WTC11 (cell line): Measurements from ENCODE around the gene S1PR1. TPM values are rescaled to one million over a fixed set of nuclear protein-coding genes. Genes with fewer than 3 reads are reported as not detected.

Experiments used
- ATAC-seq: fragments of 200-7000 bp; cut with Tn5 transposase; 2 replicates; pipeline ENCODE4 v1.10.0; 2021; ENCODE audit warnings: mild to moderate bottlenecking, moderate library complexity
- CTCF ChIA-PET: fragments of 300-600 bp; sonication (Branson Sonifier 250); formaldehyde crosslinking; loops from one replicate; lab custom pipeline; 2021; ENCODE audit warnings: antibody characterized with exemption; lab: Charles Lee
- POLR2A ChIA-PET: fragments of 350-600 bp; sonication (Branson Sonifier 250); formaldehyde crosslinking; loops from one replicate; lab custom pipeline; 2021; ENCODE audit warnings: antibody characterized with exemption; lab: Charles Lee
- DNase-seq: peaks from one replicate; pipeline ENCODE4 v3.0.0; 2021; ENCODE audit warnings: low spot score
- H3K27ac Mint-ChIP-seq: 2 replicates; pipeline ENCODE4 v1.8.0; 2021; ENCODE audit warnings: mixed read lengths
- H3K27me3 Mint-ChIP-seq: 2 replicates; pipeline ENCODE4 v1.8.0; 2021; ENCODE audit warnings: low read depth, mild to moderate bottlenecking, moderate library complexity, mixed read lengths
- H3K36me3 Mint-ChIP-seq: 2 replicates; pipeline ENCODE4 v1.8.0; 2021; ENCODE audit warnings: mixed read lengths
- H3K4me1 Mint-ChIP-seq: 2 replicates; pipeline ENCODE4 v1.8.0; 2022; ENCODE audit warnings: mixed read lengths
- H3K4me3 Mint-ChIP-seq: 2 replicates; pipeline ENCODE4 v1.8.0; 2021; ENCODE audit warnings: mild to moderate bottlenecking, moderate library complexity, mixed read lengths
- H3K9me3 Mint-ChIP-seq: 2 replicates; pipeline ENCODE4 v1.8.0; 2021; ENCODE audit warnings: mixed read lengths
- ATF6 ChIP-seq: sonication (generic); formaldehyde crosslinking; IDR thresholded peaks from 2 replicates; pipeline ENCODE4 v1.8.1; 2023; ENCODE audit warnings: mild to moderate bottlenecking, missing genetic modification reagents
- CBFB ChIP-seq: sonication (generic); formaldehyde crosslinking; IDR thresholded peaks from 2 replicates; pipeline ENCODE4 v1.8.1; 2022; ENCODE audit warnings: mild to moderate bottlenecking, low read depth, missing genetic modification reagents
- CREM ChIP-seq: sonication (generic); formaldehyde crosslinking; IDR thresholded peaks from 2 replicates; pipeline ENCODE4 v1.8.1; 2022; ENCODE audit warnings: mild to moderate bottlenecking, missing genetic modification reagents, moderate library complexity
- E2F5 ChIP-seq: sonication (generic); formaldehyde crosslinking; IDR thresholded peaks from 2 replicates; pipeline ENCODE4 v1.8.1; 2022; ENCODE audit warnings: mild to moderate bottlenecking, moderate library complexity, missing genetic modification reagents
- FOXJ3 ChIP-seq: sonication (generic); formaldehyde crosslinking; IDR thresholded peaks from 2 replicates; pipeline ENCODE4 v1.9.0; 2021; ENCODE audit warnings: missing genetic modification reagents, mild to moderate bottlenecking, borderline replicate concordance
- FOXP1 ChIP-seq: sonication (generic); formaldehyde crosslinking; IDR thresholded peaks from 2 replicates; pipeline ENCODE4 v1.8.0; 2022; ENCODE audit warnings: missing genetic modification reagents, mild to moderate bottlenecking, moderate library complexity, borderline replicate concordance
- FOXP4 ChIP-seq: sonication (generic); formaldehyde crosslinking; IDR thresholded peaks from 2 replicates; pipeline ENCODE4 v1.8.0; 2022; ENCODE audit warnings: mild to moderate bottlenecking, missing genetic modification reagents
- HMGXB4 ChIP-seq: sonication (generic); formaldehyde crosslinking; IDR thresholded peaks from 2 replicates; pipeline ENCODE4 v1.8.1; 2023; ENCODE audit warnings: mild to moderate bottlenecking, moderate library complexity, missing genetic modification reagents
- JUN ChIP-seq: sonication (generic); formaldehyde crosslinking; IDR thresholded peaks from 2 replicates; pipeline ENCODE4 v1.8.0; 2023; ENCODE audit warnings: mild to moderate bottlenecking, missing genetic modification reagents
- MXD4 ChIP-seq: fragments of 250-450 bp; sonication (Bioruptor Pico); IDR thresholded peaks from 2 replicates; pipeline ENCODE4 v1.8.0; 2021; ENCODE audit warnings: mild to moderate bottlenecking, moderate library complexity, borderline replicate concordance
- MYBL2 ChIP-seq: sonication (generic); formaldehyde crosslinking; IDR thresholded peaks from 2 replicates; pipeline ENCODE4 v1.8.1; 2023; ENCODE audit warnings: mild to moderate bottlenecking, moderate library complexity, missing genetic modification reagents
- NFYB ChIP-seq: sonication (generic); formaldehyde crosslinking; conservative IDR thresholded peaks from 2 replicates; pipeline ENCODE4 v1.8.0; 2022; ENCODE audit warnings: low read depth, missing genetic modification reagents
- OVOL2 ChIP-seq: fragments of 250-450 bp; sonication (Bioruptor Pico); IDR thresholded peaks from 2 replicates; pipeline ENCODE4 v1.9.0; 2021; ENCODE audit warnings: mild to moderate bottlenecking, borderline replicate concordance
- RELA ChIP-seq: sonication (generic); formaldehyde crosslinking; IDR thresholded peaks from 2 replicates; pipeline ENCODE4 v1.8.1; 2022; ENCODE audit warnings: missing genetic modification reagents, mild to moderate bottlenecking, borderline replicate concordance
- SMAD4 ChIP-seq: sonication (generic); formaldehyde crosslinking; IDR thresholded peaks from 2 replicates; pipeline ENCODE4 v1.8.0; 2022; ENCODE audit warnings: mild to moderate bottlenecking, missing genetic modification reagents
- TEAD1 ChIP-seq: sonication (generic); formaldehyde crosslinking; IDR thresholded peaks from 2 replicates; pipeline ENCODE4 v1.8.0; 2022; ENCODE audit warnings: mild to moderate bottlenecking, missing genetic modification reagents
- TEAD4 ChIP-seq: sonication (generic); formaldehyde crosslinking; IDR thresholded peaks from 2 replicates; pipeline ENCODE4 v1.8.0; 2022; ENCODE audit warnings: mild to moderate bottlenecking, missing genetic modification reagents
- ZBTB21 ChIP-seq: sonication (generic); formaldehyde crosslinking; IDR thresholded peaks from 2 replicates; pipeline ENCODE4 v1.8.1; 2023; ENCODE audit warnings: mild to moderate bottlenecking, missing genetic modification reagents, borderline replicate concordance
- ZNF416 ChIP-seq: fragments of 250-450 bp; sonication (Bioruptor Pico); IDR thresholded peaks from 2 replicates; pipeline ENCODE4 v1.9.0; 2021; ENCODE audit warnings: mild to moderate bottlenecking, inconsistent platforms
- total RNA-seq: library from RNA; stranded (reverse); gene quantifications from 3 replicates; pipeline ENCODE4 v1.2.3, GENCODE V29; 2021
- TF ChIP-seq, protein P1 (sequence below): sonication (generic); formaldehyde crosslinking; IDR thresholded peaks from 2 replicates; pipeline ENCODE4 v1.8.1; 2022; ENCODE audit warnings: mild to moderate bottlenecking, missing genetic modification reagents, moderate library complexity, borderline replicate concordance
- TF ChIP-seq, protein P2 (sequence below): sonication (generic); formaldehyde crosslinking; IDR thresholded peaks from 2 replicates; pipeline ENCODE4 v1.8.0; 2022; ENCODE audit warnings: mild to moderate bottlenecking, missing genetic modification reagents
- TF ChIP-seq, protein P3 (sequence below): fragments of 200-600 bp; IDR thresholded peaks from 2 replicates; pipeline ENCODE4 v1.8.0; 2022; ENCODE audit warnings: antibody characterized with exemption

Gene S1PR1
- total RNA-seq, 1 experiment from 2014 or later = 3.2 TPM

- Mint-ChIP-seq H3K36me3 (peaks cover 2% of the 10 kb centered on the region), H3K27ac (no peak overlapping the region), H3K4me1 (no peaks in the 10 kb centered on the region; the same call in 1 of the 2 replicates), H3K27me3 (no peaks in the 10 kb centered on the region), H3K9me3 (no peaks in the 10 kb centered on the region), H3K4me3 (no peak overlapping the region)
- POLR2A ChIA-PET = no interaction called here
- CTCF ChIA-PET = interaction anchor here (0.7 to 1.2 kb wide), 2 partner anchors 8 to 44 kb away, joined by 3 to 5 read pairs; partner anchors contain the start of gene S1PR1
- TF ChIP-seq FOXP4 (CRISPR knock-in tag) (no peak), ZBTB21 (CRISPR knock-in tag) (no peak), HMGXB4 (CRISPR knock-in tag) (no peak), SMAD4 (no peak), CBFB (CRISPR knock-in tag) (no peak), FOXP1 (CRISPR knock-in tag) (no peak), OVOL2 (no peak), RELA (CRISPR knock-in tag) (no peak), ZNF416 (CRISPR knock-in tag) (no peak), TEAD1 (CRISPR knock-in tag) (no peak)
- TF ChIP-seq, protein P1, sequence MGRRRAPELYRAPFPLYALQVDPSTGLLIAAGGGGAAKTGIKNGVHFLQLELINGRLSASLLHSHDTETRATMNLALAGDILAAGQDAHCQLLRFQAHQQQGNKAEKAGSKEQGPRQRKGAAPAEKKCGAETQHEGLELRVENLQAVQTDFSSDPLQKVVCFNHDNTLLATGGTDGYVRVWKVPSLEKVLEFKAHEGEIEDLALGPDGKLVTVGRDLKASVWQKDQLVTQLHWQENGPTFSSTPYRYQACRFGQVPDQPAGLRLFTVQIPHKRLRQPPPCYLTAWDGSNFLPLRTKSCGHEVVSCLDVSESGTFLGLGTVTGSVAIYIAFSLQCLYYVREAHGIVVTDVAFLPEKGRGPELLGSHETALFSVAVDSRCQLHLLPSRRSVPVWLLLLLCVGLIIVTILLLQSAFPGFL = no peak
- TF ChIP-seq, protein P2, sequence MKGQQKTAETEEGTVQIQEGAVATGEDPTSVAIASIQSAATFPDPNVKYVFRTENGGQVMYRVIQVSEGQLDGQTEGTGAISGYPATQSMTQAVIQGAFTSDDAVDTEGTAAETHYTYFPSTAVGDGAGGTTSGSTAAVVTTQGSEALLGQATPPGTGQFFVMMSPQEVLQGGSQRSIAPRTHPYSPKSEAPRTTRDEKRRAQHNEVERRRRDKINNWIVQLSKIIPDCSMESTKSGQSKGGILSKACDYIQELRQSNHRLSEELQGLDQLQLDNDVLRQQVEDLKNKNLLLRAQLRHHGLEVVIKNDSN = no peak
- ATAC-seq = no peak
- no peak for DNase-seq
These were observed 8.0 kb downstream of the S1PR1 start for GRCh38 chr1:101244842-101245241.

DNA sequence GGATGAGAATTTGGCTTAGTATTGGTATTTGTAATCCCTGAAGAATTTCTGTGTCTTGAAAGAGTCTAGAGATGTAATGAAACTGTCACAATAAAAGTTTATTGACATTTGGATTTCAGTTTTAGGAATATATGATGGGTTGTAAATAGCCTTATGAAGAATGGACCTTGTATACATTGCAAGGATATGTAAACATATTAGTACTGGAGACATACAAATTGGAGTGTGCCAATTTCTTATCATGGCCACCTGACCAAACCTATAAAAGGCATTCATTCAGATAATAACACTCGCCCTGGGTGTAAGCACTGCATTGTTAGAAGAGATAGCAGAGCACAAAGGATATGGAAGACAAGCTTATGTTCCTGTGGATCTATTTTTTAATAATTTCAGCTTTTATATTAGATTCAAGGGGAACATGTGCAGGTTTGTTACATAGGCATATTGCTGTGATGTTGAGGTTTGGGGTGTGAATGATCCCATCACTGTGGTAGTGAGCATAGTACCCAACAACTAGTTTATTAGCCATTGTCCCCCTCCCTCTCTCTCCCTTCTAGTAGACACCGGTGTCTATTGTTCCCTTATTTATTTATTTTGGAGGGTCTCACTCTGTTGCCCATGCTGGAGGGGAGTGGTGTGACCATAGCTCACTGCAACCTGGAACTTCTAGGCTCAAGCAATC lies 8.6 kb downstream of the S1PR1 start:
- ATAC-seq (no peak), DNase-seq (no peak)
- H3K27me3 Mint-ChIP-seq = no peaks in the 10 kb centered on the region
- TF ChIP-seq, protein P3, sequence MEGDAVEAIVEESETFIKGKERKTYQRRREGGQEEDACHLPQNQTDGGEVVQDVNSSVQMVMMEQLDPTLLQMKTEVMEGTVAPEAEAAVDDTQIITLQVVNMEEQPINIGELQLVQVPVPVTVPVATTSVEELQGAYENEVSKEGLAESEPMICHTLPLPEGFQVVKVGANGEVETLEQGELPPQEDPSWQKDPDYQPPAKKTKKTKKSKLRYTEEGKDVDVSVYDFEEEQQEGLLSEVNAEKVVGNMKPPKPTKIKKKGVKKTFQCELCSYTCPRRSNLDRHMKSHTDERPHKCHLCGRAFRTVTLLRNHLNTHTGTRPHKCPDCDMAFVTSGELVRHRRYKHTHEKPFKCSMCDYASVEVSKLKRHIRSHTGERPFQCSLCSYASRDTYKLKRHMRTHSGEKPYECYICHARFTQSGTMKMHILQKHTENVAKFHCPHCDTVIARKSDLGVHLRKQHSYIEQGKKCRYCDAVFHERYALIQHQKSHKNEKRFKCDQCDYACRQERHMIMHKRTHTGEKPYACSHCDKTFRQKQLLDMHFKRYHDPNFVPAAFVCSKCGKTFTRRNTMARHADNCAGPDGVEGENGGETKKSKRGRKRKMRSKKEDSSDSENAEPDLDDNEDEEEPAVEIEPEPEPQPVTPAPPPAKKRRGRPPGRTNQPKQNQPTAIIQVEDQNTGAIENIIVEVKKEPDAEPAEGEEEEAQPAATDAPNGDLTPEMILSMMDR = no peak
- TF ChIP-seq FOXJ3 (CRISPR knock-in tag) = no peak
- TF ChIP-seq JUN (CRISPR knock-in tag) = no peak
- no peak for TF ChIP-seq ATF6 (CRISPR knock-in tag)
- no peak for TF ChIP-seq CBFB (CRISPR knock-in tag)
- TF ChIP-seq TEAD4 (CRISPR knock-in tag) = no peak
- no peak for TF ChIP-seq NFYB
- no peak for TF ChIP-seq CREM
- TF ChIP-seq MXD4 (CRISPR knock-in tag) = no peak
- no peak for TF ChIP-seq E2F5
- TF ChIP-seq MYBL2 (CRISPR knock-in tag) = no peak
- H3K36me3 Mint-ChIP-seq = no peaks in the 10 kb centered on the region; the same call in 1 of the 2 replicates
- no peak overlapping the region for H3K4me3 Mint-ChIP-seq
- H3K4me1 Mint-ChIP-seq = no peaks in the 10 kb centered on the region
- no peaks in the 10 kb centered on the region for H3K9me3 Mint-ChIP-seq
- ChIA-PET POLR2A (no interaction called here), CTCF (no interaction called here)
- H3K27ac Mint-ChIP-seq = no peak overlapping the region
